Transverse colon (tissue), 4 donors: ENCODE measurements around the gene FBXO41. TPM values are rescaled to one million over a fixed set of nuclear protein-coding genes. Genes with fewer than 3 reads are reported as not detected.
"Not testable (repeated sequence)": the region's sequence is repeated elsewhere in the genome, so short reads cannot be mapped to it uniquely, and the experiment has no call there.

Source experiments
- DNase-seq: peaks from one replicate; pipeline ENCODE4 v3.0.0-alpha.2; 2019
- H3K27ac ChIP-seq, 4 donors: fragments of 200-600 bp; sonication (generic); 2 replicates each; pipeline ENCODE4 v1.5.1; 2016 to 2018; ENCODE audit warnings: inconsistent platforms in 4 of 4
- H3K27me3 ChIP-seq: fragments of 200-600 bp; sonication (generic); 2 replicates; pipeline ENCODE4 v1.5.1; 2017; ENCODE audit warnings: inconsistent platforms
- H3K36me3 ChIP-seq, 4 donors: fragments of 200-600 bp; sonication (generic); 2 replicates each; pipeline ENCODE4 v1.5.1; 2017 to 2019; ENCODE audit warnings: inconsistent platforms in 4 of 4
- H3K4me1 ChIP-seq, 4 donors: fragments of 200-600 bp; sonication (generic); 2 replicates each; pipeline ENCODE4 v1.5.1; 2017 to 2020; ENCODE audit warnings: inconsistent platforms in 4 of 4
- H3K4me3 ChIP-seq, 4 donors: fragments of 200-600 bp; sonication (generic); 1 replicate in 1 of 4; 2 replicates in 3 of 4; pipeline versions ENCODE4 v1.5.1 to v1.6.1; 2017 to 2019; ENCODE audit warnings: inconsistent platforms in 4 of 4
- H3K9me3 ChIP-seq, 2 donors: fragments of 200-600 bp; sonication (generic); 2 replicates each; pipeline ENCODE4 v1.5.1; 2017 to 2019; ENCODE audit warnings: inconsistent platforms in 2 of 2
- EP300 ChIP-seq: sonication (generic); formaldehyde crosslinking; IDR thresholded peaks from one replicate; pipeline ENCODE4 v1.6.1; 2017; ENCODE audit warnings: antibody characterized with exemption, low read depth
- POLR2A ChIP-seq: fragments of 450-650 bp; IDR thresholded peaks from one replicate; pipeline ENCODE4 v1.6.1; 2016; ENCODE audit warnings: antibody characterized with exemption, mild to moderate bottlenecking, moderate library complexity
- POLR2AphosphoS5 ChIP-seq, 3 donors: sonication (generic); formaldehyde crosslinking; IDR thresholded peaks; one replicate each; pipeline ENCODE4 v1.6.1; 2016; ENCODE audit warnings: antibody characterized with exemption in 3 of 3
- WGBS, 2 donors: methylation state at CpG; one replicate each; pipeline ENCODE4 v1.1.5; 2018; ENCODE audit warnings: low coverage in 1 of 2; 5-methylcytosine and 5-hydroxymethylcytosine counted together
- in situ Hi-C, 4 donors: fragments of 200-750 bp; cut with MboI; loops; one replicate each; pipeline versions ENCODE4 v1.15.0 to v1.15.1; 2017; ENCODE audit warnings: low sequenced_read_pairs in 3 of 4, low pct_ligation_motif_present in 1 of 4, low pct_unique_long_range_greater_than_20kb in 1 of 4
- intact Hi-C: fragments of 100-400 bp; cut with DNase I; formaldehyde crosslinking; loops from one replicate; pipeline ENCODE4 v1.15.1; 2023; ENCODE audit warnings: low total_unique reads
- total RNA-seq, 4 donors: library from RNA; depleted of rRNA; stranded (reverse); fragments of >200 nt; gene quantifications; one replicate each; pipeline ENCODE4 v1.1.0, GENCODE V29; 2016
- TF ChIP-seq, protein P1 (sequence below), 5 experiments: fragments of 200-600 bp in 3 of 5; fragments of 450-650 bp in 2 of 5; sonication (generic) in 3 of 5; IDR thresholded peaks; 1 replicate in 2 of 5; 2 replicates in 3 of 5; pipeline ENCODE4 v1.5.1; 2016 to 2017; ENCODE audit warnings: antibody characterized with exemption in 5 of 5, inconsistent platforms in 3 of 5, mild to moderate bottlenecking in 2 of 5, moderate library complexity in 1 of 5

Gene FBXO41
- total RNA-seq, 4 donors from 2014 or later: 1.4 to 10.0 (median 5.7) TPM

DNA sequence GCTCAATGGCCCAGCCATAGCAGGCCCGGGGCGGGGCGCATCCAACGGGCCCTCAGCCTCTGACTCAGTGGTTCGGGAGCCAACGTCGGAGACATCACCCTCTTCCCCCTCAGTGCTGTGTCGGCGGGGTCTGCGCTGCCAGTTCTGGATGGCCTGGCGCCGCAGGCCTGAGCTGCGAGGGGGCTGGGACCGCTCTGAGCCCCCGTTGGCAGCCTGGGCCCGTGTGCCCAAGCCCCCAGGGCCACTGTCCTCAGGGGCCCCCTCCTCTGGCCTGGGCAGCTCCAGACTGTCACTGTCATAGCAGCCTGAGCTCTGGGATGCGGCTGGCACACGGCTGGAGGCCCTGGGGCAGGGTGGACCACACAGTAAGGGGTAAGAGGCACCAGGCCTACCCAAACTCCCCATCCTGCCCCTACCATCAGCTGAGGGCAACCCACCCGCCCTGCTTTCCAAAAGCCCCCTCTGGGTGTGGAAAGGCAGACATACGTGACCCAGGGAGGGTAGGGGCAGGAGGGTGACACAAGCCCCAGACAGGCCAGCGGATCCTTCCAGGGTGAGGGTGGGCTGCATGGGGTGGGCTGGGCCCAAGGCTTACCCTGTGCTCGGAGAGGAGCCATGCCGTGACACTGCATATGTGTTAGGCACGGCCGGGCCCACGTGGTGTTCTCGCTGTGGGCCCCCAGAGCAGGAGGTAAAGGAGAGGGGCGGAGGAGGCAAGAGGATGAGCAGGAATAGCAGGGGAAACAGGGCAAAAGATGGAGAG is 18.8 kb downstream of the FBXO41 start:
- 91% methylated on average over 8 to 17 of the region's 28 CpGs for WGBS, 2 donors
- Histone ChIP-seq H3K36me3 (no peaks in the 10 kb centered on the region), H3K27ac (no peak overlapping the region), H3K27me3 (peaks cover 15% of the 10 kb centered on the region), H3K4me1 (peaks cover 0 to 12% (median 5%) of the 10 kb centered on the region in 4 donors), H3K4me3 (no peak overlapping the region), H3K9me3 (no peaks in the 10 kb centered on the region)
- intact Hi-C loops (no loop called here), in situ Hi-C loops (no loop called here)
- DNase-seq: no peak
- no peak for TF ChIP-seq POLR2AphosphoS5 (IDR thresholded peaks at IDR 0.05)

DNA sequence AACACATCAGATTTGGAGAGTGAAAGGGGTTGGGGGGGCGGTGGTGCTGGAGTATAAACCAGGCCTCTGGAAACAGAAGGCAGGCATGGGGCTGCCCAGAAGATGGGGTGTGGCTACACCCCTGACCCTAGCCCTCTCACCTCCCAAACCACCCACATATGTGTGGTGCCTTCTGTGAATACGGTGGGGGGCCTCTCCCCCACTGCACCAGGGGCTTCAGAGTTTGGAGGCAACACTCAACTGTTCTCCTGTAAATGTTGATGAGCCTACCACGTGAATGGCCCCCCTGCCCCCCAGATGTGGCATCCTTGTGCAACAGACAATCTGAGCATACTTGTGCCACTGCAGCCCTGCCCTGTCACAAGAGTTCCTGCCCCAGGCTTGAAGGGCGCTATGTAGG is 19.5 kb downstream of the FBXO41 start:
- no peak for DNase-seq
- H3K4me3 ChIP-seq: no peak overlapping the region
- intact Hi-C loops (no loop called here), in situ Hi-C loops (no loop called here)
- no peak for TF ChIP-seq EP300
- TF ChIP-seq POLR2A: no peak
- TF ChIP-seq POLR2AphosphoS5 (IDR thresholded peaks at IDR 0.05): no peak
- TF ChIP-seq, protein P1, sequence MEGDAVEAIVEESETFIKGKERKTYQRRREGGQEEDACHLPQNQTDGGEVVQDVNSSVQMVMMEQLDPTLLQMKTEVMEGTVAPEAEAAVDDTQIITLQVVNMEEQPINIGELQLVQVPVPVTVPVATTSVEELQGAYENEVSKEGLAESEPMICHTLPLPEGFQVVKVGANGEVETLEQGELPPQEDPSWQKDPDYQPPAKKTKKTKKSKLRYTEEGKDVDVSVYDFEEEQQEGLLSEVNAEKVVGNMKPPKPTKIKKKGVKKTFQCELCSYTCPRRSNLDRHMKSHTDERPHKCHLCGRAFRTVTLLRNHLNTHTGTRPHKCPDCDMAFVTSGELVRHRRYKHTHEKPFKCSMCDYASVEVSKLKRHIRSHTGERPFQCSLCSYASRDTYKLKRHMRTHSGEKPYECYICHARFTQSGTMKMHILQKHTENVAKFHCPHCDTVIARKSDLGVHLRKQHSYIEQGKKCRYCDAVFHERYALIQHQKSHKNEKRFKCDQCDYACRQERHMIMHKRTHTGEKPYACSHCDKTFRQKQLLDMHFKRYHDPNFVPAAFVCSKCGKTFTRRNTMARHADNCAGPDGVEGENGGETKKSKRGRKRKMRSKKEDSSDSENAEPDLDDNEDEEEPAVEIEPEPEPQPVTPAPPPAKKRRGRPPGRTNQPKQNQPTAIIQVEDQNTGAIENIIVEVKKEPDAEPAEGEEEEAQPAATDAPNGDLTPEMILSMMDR (IDR thresholded peaks at IDR 0.05): no peak
- H3K36me3 ChIP-seq: no peaks in the 10 kb centered on the region
- 78 to 100% methylated on average over 1 to 4 of the region's 4 CpGs for WGBS, 2 donors
- no peaks in the 10 kb centered on the region for H3K9me3 ChIP-seq
- peaks cover 0 to 12% (median 5%) of the 10 kb centered on the region in 4 donors for H3K4me1 ChIP-seq
- peaks cover 15% of the 10 kb centered on the region for H3K27me3 ChIP-seq
- H3K27ac ChIP-seq: no peak overlapping the region

DNA sequence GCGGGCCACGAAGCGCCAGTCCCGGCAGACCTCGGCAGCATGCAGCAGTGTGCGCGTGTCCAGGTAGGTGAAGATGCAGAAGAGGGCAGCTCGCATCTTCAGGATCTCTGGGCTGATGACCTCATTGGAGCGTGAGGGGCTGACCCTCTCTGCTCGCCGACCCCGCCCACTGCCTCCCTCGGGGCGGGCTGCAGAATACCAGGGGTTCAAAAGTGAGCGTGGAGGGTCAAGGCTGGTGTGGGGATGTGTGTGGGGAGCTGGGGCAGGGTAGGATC is 20.0 kb downstream of the FBXO41 start:
- H3K4me1 ChIP-seq: peaks cover 0 to 12% (median 5%) of the 10 kb centered on the region in 4 donors
- no peak for TF ChIP-seq POLR2A
- TF ChIP-seq EP300: no peak
- TF ChIP-seq, protein P1 (IDR thresholded peaks at IDR 0.05): no peak
- TF ChIP-seq POLR2AphosphoS5 (IDR thresholded peaks at IDR 0.05): no peak
- H3K27me3 ChIP-seq: peaks cover 15% of the 10 kb centered on the region
- no peak overlapping the region for H3K27ac ChIP-seq
- intact Hi-C loops: no loop called here
- no peaks in the 10 kb centered on the region for H3K9me3 ChIP-seq
- no peak overlapping the region for H3K4me3 ChIP-seq
- WGBS, 2 donors: 85% methylated on average over 15 of the region's 15 CpGs; no CpG with 5 or more reads in 1 of the 2 donors
- H3K36me3 ChIP-seq: no peaks in the 10 kb centered on the region
- DNase-seq: no peak
- in situ Hi-C loops: no loop called here

DNA sequence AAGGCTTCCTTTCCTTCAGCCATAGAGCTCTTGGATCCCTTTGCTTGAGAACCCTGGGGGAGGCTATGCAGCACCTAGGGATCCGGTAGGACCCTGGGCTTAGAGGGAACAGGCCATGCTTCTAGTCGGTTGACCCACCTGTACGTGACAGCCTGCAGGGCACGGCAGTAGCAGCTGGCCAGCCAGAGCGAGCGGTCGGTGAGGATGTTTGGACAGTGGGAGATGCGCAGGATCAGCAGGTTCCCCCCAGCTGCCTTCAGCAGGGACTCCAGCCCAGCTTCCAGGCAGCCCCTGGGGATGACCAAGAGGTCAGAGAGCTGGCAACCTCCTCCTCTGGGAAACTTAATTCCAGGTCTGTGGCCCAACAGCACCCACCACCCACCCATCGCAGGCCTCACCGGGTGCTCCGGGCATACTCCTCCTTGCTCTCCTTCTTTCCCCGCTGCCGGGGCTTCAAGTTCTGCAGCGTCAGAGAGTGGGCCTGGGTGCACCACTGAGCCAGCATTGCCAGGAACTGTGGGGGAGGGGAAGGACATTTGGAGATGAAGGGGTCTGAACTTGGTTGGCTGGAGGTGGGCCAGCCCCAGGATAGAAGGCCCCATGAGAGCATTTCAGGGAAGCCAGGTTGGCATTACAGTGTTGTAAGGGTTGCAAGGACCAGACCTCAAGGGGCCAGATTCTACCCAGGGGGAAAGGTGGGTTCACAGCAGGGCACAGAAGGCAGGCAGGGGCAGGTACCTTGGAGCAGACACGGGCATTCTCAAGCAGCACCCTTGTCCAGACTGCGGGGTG is 20.5 kb downstream of the FBXO41 start:
- Histone ChIP-seq H3K4me1 (peaks cover 0 to 9% (median 3%) of the 10 kb centered on the region in 4 donors), H3K27me3 (peaks cover 12% of the 10 kb centered on the region), H3K27ac (no peak overlapping the region), H3K4me3 (no peak overlapping the region), H3K9me3 (no peaks in the 10 kb centered on the region), H3K36me3 (no peaks in the 10 kb centered on the region)
- in situ Hi-C loops: no loop called here
- intact Hi-C loops: no loop called here
- WGBS, 2 donors: 88% methylated on average over 15 of the region's 16 CpGs; no CpG with 5 or more reads in 1 of the 2 donors
- TF ChIP-seq POLR2AphosphoS5 (IDR thresholded peaks at IDR 0.05): no peak
- no peak for TF ChIP-seq POLR2A
- TF ChIP-seq EP300: no peak
- TF ChIP-seq, protein P1 (IDR thresholded peaks at IDR 0.05): no peak
- DNase-seq: no peak

DNA sequence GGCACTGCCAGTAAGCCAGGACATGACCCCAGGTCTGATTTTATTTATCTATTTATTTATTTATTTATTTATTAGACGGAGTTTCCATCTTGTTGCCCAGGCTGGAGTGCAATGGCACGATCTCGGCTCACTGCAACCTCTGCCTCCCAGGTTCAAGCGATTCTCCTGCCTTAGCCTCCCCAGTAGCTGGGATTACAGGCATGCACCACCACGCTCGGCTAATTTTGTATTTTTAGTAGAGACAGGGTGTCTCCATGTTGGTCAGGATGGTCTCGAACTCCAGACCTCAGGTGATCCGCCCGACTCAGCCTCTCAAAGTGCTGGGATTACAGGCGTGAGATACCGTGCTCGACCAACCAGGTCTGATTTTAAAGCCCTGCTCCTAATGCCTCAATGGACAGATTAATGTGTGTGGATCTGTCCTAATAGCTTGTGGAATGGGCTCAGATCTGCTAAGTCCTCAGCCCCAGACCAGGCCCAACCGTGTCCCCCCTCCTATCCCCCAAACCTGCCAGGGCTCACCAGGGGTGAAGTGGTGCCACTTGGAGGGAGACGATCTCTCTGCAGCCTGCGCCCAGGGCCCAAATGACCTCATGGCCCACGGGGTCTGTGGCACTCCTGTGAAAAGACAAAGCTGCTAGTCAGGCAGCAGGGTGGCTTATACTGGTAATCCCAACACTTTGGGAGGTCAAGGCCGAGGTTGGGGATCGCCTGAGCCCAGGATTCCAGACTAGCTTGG is 21.4 kb downstream of the FBXO41 start:
- 83 to 91% methylated on average over 1 to 18 of the region's 18 CpGs for whole genome bisulfite sequencing, 2 donors
- H3K27ac ChIP-seq, H3K27me3 ChIP-seq, H3K9me3 ChIP-seq, H3K4me3 ChIP-seq, H3K36me3 ChIP-seq, in situ Hi-C loops, H3K4me1 ChIP-seq, DNase-seq, intact Hi-C loops: not testable (repeated sequence)
